NCI-H82 (cell line): ENCODE data around the gene FAHD1.

ENCODE experiments used
- DNase-seq: peaks from one replicate; lab custom pipeline; 2025; lab: John Stamatoyannopoulos, UW

The FAHD1 gene

GRCh38 chr16:1826691-1827573 is at the start of gene FAHD1, which contains the start of gene HAGH:
Gene FAHD1 (plus strand): TSS chr16:1827206. CDS start chr16:1827239, 33 bp downstream.
Gene HAGH (minus strand): TSS chr16:1826825. CDS start chr16:1826787, 38 bp downstream.
- peak; percentile 95 for DNase-seq

- DNase-seq, result no peak
Observed at GRCh38 chr16:1777375-1778199, 49.4 kb upstream of the FAHD1 start.

- no peak for DNase-seq
Observed at GRCh38 chr16:1778200-1779179, 48.5 kb upstream of the FAHD1 start.

GRCh38 chr16:1779234-1779701 is 47.7 kb upstream of the FAHD1 start:
- DNase-seq, result no peak

- DNase-seq, result no peak
Observed at GRCh38 chr16:1779741-1780676, 47.0 kb upstream of the FAHD1 start.

GRCh38 chr16:1780677-1781072 is 46.3 kb upstream of the FAHD1 start:
- no peak for DNase-seq

- no peak for DNase-seq
Observed at GRCh38 chr16:1781254-1781653, 45.8 kb upstream of the FAHD1 start.

- no peak for DNase-seq
Observed at GRCh38 chr16:1781758-1782407, 45.1 kb upstream of the FAHD1 start.

GRCh38 chr16:1782408-1783264 is 44.4 kb upstream of the FAHD1 start, which contains the start of the genes NUBP2 and SPSB3:
Gene NUBP2 (plus strand): TSS chr16:1782960. CDS start chr16:1783021, 61 bp downstream.
Gene SPSB3 (minus strand): TSS chr16:1782571. CDS start chr16:1781483, 1,088 bp downstream.
- peak; percentile 100 for DNase-seq

GRCh38 chr16:1784977-1785845 is 41.8 kb upstream of the FAHD1 start:
- DNase-seq, result no peak

- DNase-seq, result no peak
Observed at GRCh38 chr16:1785846-1786170, 41.2 kb upstream of the FAHD1 start.

GRCh38 chr16:1786242-1787055 is 40.6 kb upstream of the FAHD1 start:
- no peak for DNase-seq

GRCh38 chr16:1787056-1787321 is 40.0 kb upstream of the FAHD1 start:
- DNase-seq, result no peak

GRCh38 chr16:1787322-1788094 is 39.5 kb upstream of the FAHD1 start:
- DNase-seq, result no peak

GRCh38 chr16:1788095-1788707 is 38.8 kb upstream of the FAHD1 start:
- no peak for DNase-seq

- DNase-seq, result no peak
Observed at GRCh38 chr16:1788708-1789100, 38.3 kb upstream of the FAHD1 start.
